GM12878 (cell line): ENCODE data around the gene ZC3H15. TPM values are rescaled to one million over a fixed set of nuclear protein-coding genes. Genes with fewer than 3 reads are reported as not detected.

Experiments used
- ATAC-seq: fragments of 200-7000 bp; cut with Tn5 transposase; 3 replicates; pipeline ENCODE4 v1.9.1; 2020; ENCODE audit warnings: mild to moderate bottlenecking, moderate library complexity
- BruUV-seq: library from RNA; stranded (reverse); fragments of 400-500 nt; replicated peaks from 2 replicates; lab custom pipeline; 2021; lab: Mats Ljungman, UMichigan
- CTCF ChIA-PET: fragments of 300-600 bp; sonication (Branson Sonifier 250); formaldehyde crosslinking; extraction: SDS; loops from one replicate; lab custom pipeline; 2021; ENCODE audit warnings: inconsistent platforms; lab: Yijun Ruan, JAX
- POLR2A ChIA-PET: fragments of 350-600 bp; formaldehyde crosslinking; extraction: SDS; loops from one replicate; lab custom pipeline; 2021; ENCODE audit warnings: inconsistent platforms; lab: Charles Lee
- RAD21 ChIA-PET: fragments of 300-600 bp; sonication (Branson Sonifier 250); formaldehyde crosslinking; loops from one replicate; lab custom pipeline; 2023; ENCODE audit warnings: antibody characterized with exemption; ENCODE audit not compliant: unreplicated experiment; lab: Charles Lee
- SMC1A ChIA-PET: fragments of 300-600 bp; sonication (Branson Sonifier 250); formaldehyde crosslinking; loops from one replicate; lab custom pipeline; 2023; ENCODE audit not compliant: unreplicated experiment, uncharacterized antibody; lab: Charles Lee
- DNase-seq: peaks from one replicate; pipeline ENCODE4 v3.0.0-alpha.2; 2011; ENCODE audit warnings: low read depth, low spot score
- FAIRE-seq: peaks from 3 replicates; lab custom pipeline; 2011; peaks lifted over from hg19 to GRCh38; lab: Jason Lieb, UNC
- H2AFZ ChIP-seq: 2 replicates; pipeline ENCODE4 v1.6.0; 2011; ENCODE audit warnings: low read depth, low read length, control low read depth; ENCODE audit not compliant: control insufficient read depth
- H3K27ac ChIP-seq: 2 replicates; pipeline ENCODE4 v1.5.1; 2011; ENCODE audit warnings: control low read depth; ENCODE audit not compliant: control insufficient read depth, insufficient read depth
- H3K27me3 ChIP-seq, 2 experiments: replicated peaks in 1 of 2; 2 replicates each; pipeline versions ENCODE4 v1.6.0 to v1.6.1; 2011; ENCODE audit warnings: low read length in 1 of 2; ENCODE audit not compliant: control insufficient read depth in 2 of 2, insufficient read depth in 2 of 2
- H3K36me3 ChIP-seq, 2 experiments: 2 replicates each; pipeline ENCODE4 v1.5.1; 2011; ENCODE audit warnings: low read length in 1 of 2; ENCODE audit not compliant: control insufficient read depth in 2 of 2, insufficient read depth in 2 of 2
- H3K4me1 ChIP-seq: 2 replicates; pipeline ENCODE4 v1.6.1; 2011; ENCODE audit warnings: mild to moderate bottlenecking, low read length, moderate library complexity, mixed read lengths; ENCODE audit not compliant: control insufficient read depth, insufficient read depth
- H3K4me2 ChIP-seq: 2 replicates; pipeline ENCODE4 v1.6.0; 2011; ENCODE audit warnings: control low read depth; ENCODE audit not compliant: control insufficient read depth, insufficient read depth
- H3K4me3 ChIP-seq: fragments of 200-600 bp; sonication (generic); 2 replicates; pipeline ENCODE4 v1.5.1; 2016
- H3K79me2 ChIP-seq: 2 replicates; pipeline ENCODE4 v1.6.0; 2011; ENCODE audit warnings: low read length; ENCODE audit not compliant: control insufficient read depth, insufficient read depth
- H3K9ac ChIP-seq: 2 replicates; pipeline ENCODE4 v1.8.0; 2011; ENCODE audit warnings: low read length, control low read depth, mixed read lengths; ENCODE audit not compliant: control insufficient read depth, insufficient read depth
- H3K9me3 ChIP-seq: replicated peaks from 3 replicates; pipeline ENCODE4 v1.5.1; 2011; ENCODE audit warnings: mild to moderate bottlenecking, low read length; ENCODE audit not compliant: control insufficient read depth, insufficient read depth
- H4K20me1 ChIP-seq: 2 replicates; pipeline ENCODE4 v1.6.0; 2011; ENCODE audit not compliant: control insufficient read depth, insufficient read depth
- DPF2 ChIP-seq: fragments of 450-650 bp; IDR thresholded peaks from 2 replicates; pipeline ENCODE4 v1.6.1; 2017; ENCODE audit warnings: mild to moderate bottlenecking
- E4F1 ChIP-seq: fragments of 450-650 bp; IDR thresholded peaks from 2 replicates; pipeline ENCODE4 v1.6.1; 2018; ENCODE audit warnings: borderline replicate concordance, mild to moderate bottlenecking; ENCODE audit not compliant: partially characterized antibody
- RELA ChIP-seq: fragments of 450-650 bp; IDR thresholded peaks from 2 replicates; pipeline ENCODE4 v1.8.0; 2014; ENCODE audit warnings: borderline replicate concordance; ENCODE audit not compliant: partially characterized antibody
- REST ChIP-seq: IDR thresholded peaks from 2 replicates; pipeline ENCODE4 v1.6.1; 2012; ENCODE audit warnings: mild to moderate bottlenecking, low read depth, low read length
- STAT3 ChIP-seq: IDR thresholded peaks from 2 replicates; pipeline ENCODE4 v1.6.1; 2011; ENCODE audit warnings: low read depth, low read length, improper control_type of control experiment
- TARDBP ChIP-seq: IDR thresholded peaks from 2 replicates; pipeline ENCODE4 v1.6.1; 2016; ENCODE audit warnings: borderline replicate concordance
- ZBTB33 ChIP-seq: fragments of 450-650 bp; IDR thresholded peaks from 2 replicates; pipeline ENCODE4 v1.6.1; 2017; ENCODE audit warnings: mild to moderate bottlenecking
- ZNF592 ChIP-seq: fragments of 450-650 bp; IDR thresholded peaks from 2 replicates; pipeline ENCODE4 v1.6.1; 2017; ENCODE audit warnings: mild to moderate bottlenecking, moderate library complexity
- ZSCAN29 ChIP-seq: fragments of 450-650 bp; IDR thresholded peaks from 2 replicates; pipeline ENCODE4 v1.6.1; 2017; ENCODE audit warnings: mild to moderate bottlenecking, moderate library complexity
- WGBS: methylation state at CpG from one replicate; pipeline ENCODE4 v1.1.6; 2016; ENCODE audit warnings: low lambda C conversion rate; ENCODE audit not compliant: insufficient replicate concordance, insufficient coverage; ENCODE audit errors: missing lambda C conversion rate; 5-methylcytosine and 5-hydroxymethylcytosine counted together
- in situ Hi-C: fragments of 300-500 bp; cut with MboI; formaldehyde crosslinking; loops from 9 replicates; pipeline ENCODE4 v1.14.3; 2018; ENCODE audit warnings: mixed read lengths
- intact Hi-C: fragments of 100-400 bp; cut with micrococcal nuclease; formaldehyde crosslinking; loops from one replicate; pipeline ENCODE4 v1.14.2; 2022; ENCODE audit not compliant: unreplicated experiment
- polyA plus RNA-seq, 11 experiments: library from polyadenylated mRNA; depleted of rRNA in 4 of 11; unstranded in 6 of 11; stranded (reverse) in 5 of 11; fragments of >200 nt; fragmentation: Nextera tagmentation in 4 of 11; fragmentation: Illumina TruSeq in 1 of 11; extraction: Ambion mirVana in 4 of 11; extraction: Trizol in 1 of 11; gene quantifications; 1 replicate in 1 of 11; 2 replicates in 10 of 11; pipeline versions ENCODE4 v1.2.1 to v1.2.3, GENCODE V29; 2011 to 2016; ENCODE audit warnings: inconsistent platforms in 2 of 11, missing spikeins in 2 of 11, low read depth in 1 of 11
- total RNA-seq, 4 experiments: library from RNA; depleted of rRNA in 3 of 4; stranded (reverse); fragments of >200 nt in 3 of 4; fragmentation: Illumina TruSeq in 1 of 4; extraction: Trizol in 1 of 4; gene quantifications; 2 replicates each; pipeline versions ENCODE4 v1.2.1 to v1.2.3, GENCODE V29; 2013 to 2021

ZC3H15 gene
- total and polyA plus RNA-seq, 10 of the 15 experiments (the other 5 are each of a cell fraction or from before 2014, with no cell fraction given), result 51.5 to 152 (median 123) TPM

- TF ChIP-seq ZBTB33, result no peak
- TF ChIP-seq ZSCAN29, result no peak
These were observed 55.9 kb downstream of the ZC3H15 start (continued) for GRCh38 chr2:186542002-186542401.

- SMC1A ChIA-PET, result interaction anchor here (0.6 to 0.7 kb wide), 2 partner anchors 16 to 539 kb away, joined by 3 to 4 read pairs; no protein-coding TSS in a partner anchor
- ATAC-seq, result no peak
- intact Hi-C loops, result no loop called here
- no peaks in the 10 kb centered on the region for H3K27me3 ChIP-seq
- CTCF ChIA-PET, result interaction anchor here (0.7 to 1.1 kb wide), 2 partner anchors 205 to 948 kb away, joined by 3 read pairs; no protein-coding TSS in a partner anchor
- H3K79me2 ChIP-seq, result no peaks in the 10 kb centered on the region
- RAD21 ChIA-PET, result no interaction called here
- BruUV-seq, result no TSS peak
- no peak for DNase-seq
- H3K9me3 ChIP-seq, result no peaks in the 10 kb centered on the region
- no peak overlapping the region for H2AFZ ChIP-seq
- no peak overlapping the region for H3K4me3 ChIP-seq
- in situ Hi-C loops, result no loop called here
- no peaks in the 10 kb centered on the region for H4K20me1 ChIP-seq
- no peaks in the 10 kb centered on the region for H3K36me3 ChIP-seq
- no peak overlapping the region for H3K9ac ChIP-seq
- no peak overlapping the region for H3K27ac ChIP-seq
- H3K4me2 ChIP-seq, result no peak overlapping the region
- 77% methylated on average over 3 of the region's 3 CpGs for WGBS
- no peaks in the 10 kb centered on the region for H3K4me1 ChIP-seq
- FAIRE-seq, result no peak
- POLR2A ChIA-PET, result no interaction called here
- TF ChIP-seq ZNF592 (no peak), RELA (no peak), REST (no peak), DPF2 (no peak), STAT3 (no peak), TARDBP (no peak), E4F1 (no peak)
These were observed 57.6 kb downstream of the ZC3H15 start for GRCh38 chr2:186543561-186544131.
